ENCODE results near the gene MAN2B2. TPM values are rescaled to one million over a fixed set of nuclear protein-coding genes. Genes with fewer than 3 reads are reported as not detected.

Gene MAN2B2
- total RNA-seq, 3 donors from 2014 or later: 18.7 to 49.8 (median 19.6) TPM

- no peaks in the 10 kb centered on the region for H3K36me3 ChIP-seq
- H3K27me3 ChIP-seq: no peaks in the 10 kb centered on the region
- H3K4me3 ChIP-seq: no peak overlapping the region
- intact Hi-C loops (cut with DNase I; ENCODE audit: low total_unique reads): no loop called here
- no peak overlapping the region for H3K27ac ChIP-seq
- H3K4me1 ChIP-seq: no peaks in the 10 kb centered on the region
- TF ChIP-seq, protein P1, sequence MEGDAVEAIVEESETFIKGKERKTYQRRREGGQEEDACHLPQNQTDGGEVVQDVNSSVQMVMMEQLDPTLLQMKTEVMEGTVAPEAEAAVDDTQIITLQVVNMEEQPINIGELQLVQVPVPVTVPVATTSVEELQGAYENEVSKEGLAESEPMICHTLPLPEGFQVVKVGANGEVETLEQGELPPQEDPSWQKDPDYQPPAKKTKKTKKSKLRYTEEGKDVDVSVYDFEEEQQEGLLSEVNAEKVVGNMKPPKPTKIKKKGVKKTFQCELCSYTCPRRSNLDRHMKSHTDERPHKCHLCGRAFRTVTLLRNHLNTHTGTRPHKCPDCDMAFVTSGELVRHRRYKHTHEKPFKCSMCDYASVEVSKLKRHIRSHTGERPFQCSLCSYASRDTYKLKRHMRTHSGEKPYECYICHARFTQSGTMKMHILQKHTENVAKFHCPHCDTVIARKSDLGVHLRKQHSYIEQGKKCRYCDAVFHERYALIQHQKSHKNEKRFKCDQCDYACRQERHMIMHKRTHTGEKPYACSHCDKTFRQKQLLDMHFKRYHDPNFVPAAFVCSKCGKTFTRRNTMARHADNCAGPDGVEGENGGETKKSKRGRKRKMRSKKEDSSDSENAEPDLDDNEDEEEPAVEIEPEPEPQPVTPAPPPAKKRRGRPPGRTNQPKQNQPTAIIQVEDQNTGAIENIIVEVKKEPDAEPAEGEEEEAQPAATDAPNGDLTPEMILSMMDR (IDR thresholded peaks at IDR 0.05): no peak
- TF ChIP-seq POLR2AphosphoS5 (IDR thresholded peaks at IDR 0.05) (no peak), POLR2A (IDR thresholded peaks at IDR 0.05) (no peak)
- DNase-seq (ENCODE audit: low spot score in 2 of 2): no peak
- H3K9me3 ChIP-seq: no peaks in the 10 kb centered on the region
Observed at GRCh38 chr4:6592804-6593563, 18.0 kb downstream of the MAN2B2 start.

DNA sequence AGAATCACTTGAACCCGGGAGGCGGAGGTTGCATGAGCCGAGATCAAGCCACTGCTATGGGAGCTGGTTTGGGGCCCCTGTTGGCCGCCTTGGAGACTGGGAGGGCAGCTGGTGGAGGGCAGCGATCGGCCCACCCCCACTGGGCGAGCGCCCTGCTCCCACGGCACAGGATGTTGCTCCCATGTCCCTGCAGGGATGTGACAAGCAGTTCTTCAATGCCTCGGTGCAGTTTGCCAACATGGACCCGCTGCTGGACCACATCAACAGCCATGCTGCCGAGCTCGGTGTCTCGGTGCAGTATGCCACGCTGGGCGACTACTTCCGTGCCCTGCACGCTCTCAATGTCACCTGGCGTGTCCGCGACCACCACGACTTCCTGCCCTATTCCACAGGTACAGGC is 19.4 kb downstream of the MAN2B2 start:
- H3K36me3 ChIP-seq: no peaks in the 10 kb centered on the region
- TF ChIP-seq POLR2AphosphoS5 (IDR thresholded peaks at IDR 0.05) (no peak), POLR2A (IDR thresholded peaks at IDR 0.05) (no peak)
- TF ChIP-seq, protein P1 (IDR thresholded peaks at IDR 0.05): no peak

DNA sequence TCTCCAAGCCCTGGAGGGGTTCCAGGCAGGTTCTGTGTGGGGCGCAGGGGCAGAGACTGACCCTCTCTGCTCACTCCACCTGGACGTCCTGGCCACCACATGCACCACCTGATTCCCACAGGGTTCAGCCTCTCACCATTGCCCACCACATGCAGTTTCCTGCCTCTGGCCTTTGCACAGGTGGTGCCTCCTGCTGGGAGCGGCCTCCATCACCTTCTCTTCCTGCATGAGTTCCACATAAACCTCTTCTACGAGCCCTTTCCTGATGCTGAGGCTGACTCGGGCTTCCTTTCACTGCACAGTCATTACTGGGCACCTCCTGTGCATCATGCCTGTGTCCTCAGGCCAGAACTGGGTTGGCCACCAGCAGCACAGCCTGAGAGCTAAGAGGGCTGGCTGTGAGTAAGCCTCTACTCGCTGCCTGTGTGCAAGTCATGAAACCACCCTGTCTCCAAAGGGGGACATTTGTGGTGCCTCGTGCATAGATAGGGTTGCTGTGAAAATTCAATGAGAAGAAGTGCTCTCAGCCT is 19.9 kb downstream of the MAN2B2 start:
- no peaks in the 10 kb centered on the region for H3K4me1 ChIP-seq
- H3K4me3 ChIP-seq: no peak overlapping the region
- H3K36me3 ChIP-seq: no peaks in the 10 kb centered on the region
- H3K9me3 ChIP-seq: no peaks in the 10 kb centered on the region
- TF ChIP-seq, protein P1 (IDR thresholded peaks at IDR 0.05): no peak
- TF ChIP-seq POLR2AphosphoS5 (IDR thresholded peaks at IDR 0.05): no peak
- TF ChIP-seq POLR2A (IDR thresholded peaks at IDR 0.05): no peak
- intact Hi-C loops (cut with DNase I; ENCODE audit: low total_unique reads): no loop called here
- DNase-seq (ENCODE audit: low spot score in 2 of 2): no peak
- no peak overlapping the region for H3K27ac ChIP-seq
- no peaks in the 10 kb centered on the region for H3K27me3 ChIP-seq

More for the DNA sequence above, 19.4 kb downstream of the MAN2B2 start:
- DNase-seq (ENCODE audit: low spot score in 2 of 2): no peak
- no peak overlapping the region for H3K27ac ChIP-seq
- no peaks in the 10 kb centered on the region for H3K27me3 ChIP-seq
- H3K4me3 ChIP-seq: no peak overlapping the region
- H3K9me3 ChIP-seq: no peaks in the 10 kb centered on the region
- intact Hi-C loops (cut with DNase I; ENCODE audit: low total_unique reads): no loop called here
- H3K4me1 ChIP-seq: no peaks in the 10 kb centered on the region

DNA sequence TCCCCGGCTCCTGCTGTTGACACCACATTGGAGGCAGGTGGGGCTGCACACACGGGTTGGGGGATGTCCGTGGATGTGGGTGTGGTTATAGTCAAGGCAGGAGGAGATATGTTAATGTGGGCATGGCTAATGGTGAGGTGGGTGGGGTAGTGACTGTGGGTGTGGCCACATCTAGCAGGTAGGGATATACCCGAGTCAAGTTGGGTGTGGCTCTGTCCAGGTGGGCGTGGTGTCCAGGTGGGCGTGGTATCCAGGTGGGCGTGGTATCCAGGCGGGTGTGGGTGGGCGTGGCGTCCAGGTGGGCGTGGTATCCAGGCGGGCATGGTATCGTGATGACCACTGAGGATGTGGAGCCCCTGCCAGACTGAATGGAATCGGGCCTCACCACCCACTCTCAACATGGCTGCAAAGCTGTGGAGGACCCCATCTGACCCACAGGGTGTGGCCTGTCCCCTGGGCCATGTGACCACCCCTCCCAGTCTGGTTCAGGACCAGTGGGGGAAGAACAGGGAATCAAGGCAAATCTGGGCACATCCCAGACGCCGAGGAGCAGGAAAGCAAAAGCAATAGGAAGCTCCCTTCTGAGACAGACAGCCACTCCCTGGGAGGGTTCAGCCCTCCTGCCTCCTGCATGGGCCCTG is 21.0 kb downstream of the MAN2B2 start:
- TF ChIP-seq, protein P1 (IDR thresholded peaks at IDR 0.05): no peak
- TF ChIP-seq POLR2A (IDR thresholded peaks at IDR 0.05) (no peak), POLR2AphosphoS5 (IDR thresholded peaks at IDR 0.05) (no peak)
- intact Hi-C loops (cut with DNase I; ENCODE audit: low total_unique reads): no loop called here
- no peak overlapping the region for H3K4me3 ChIP-seq
- H3K27me3 ChIP-seq: no peaks in the 10 kb centered on the region
- DNase-seq (ENCODE audit: low spot score in 2 of 2): no peak
- H3K27ac ChIP-seq: no peak overlapping the region
- H3K36me3 ChIP-seq: no peaks in the 10 kb centered on the region
- no peaks in the 10 kb centered on the region for H3K4me1 ChIP-seq
- H3K9me3 ChIP-seq: no peaks in the 10 kb centered on the region

- H3K36me3 ChIP-seq: no peaks in the 10 kb centered on the region
- H3K9me3 ChIP-seq: peaks cover 0 to 3% of the 10 kb centered on the region in 2 donors
- no peaks in the 10 kb centered on the region for H3K4me1 ChIP-seq
- no peak for DNase-seq (ENCODE audit: low spot score in 2 of 2)
- H3K27me3 ChIP-seq: no peaks in the 10 kb centered on the region
- H3K27ac ChIP-seq: no peak overlapping the region
- H3K4me3 ChIP-seq: no peak overlapping the region
- TF ChIP-seq, protein P1 (IDR thresholded peaks at IDR 0.05): no peak
- TF ChIP-seq POLR2AphosphoS5 (IDR thresholded peaks at IDR 0.05): no peak
- no peak for TF ChIP-seq POLR2A (IDR thresholded peaks at IDR 0.05)
- intact Hi-C loops (cut with DNase I; ENCODE audit: low total_unique reads): no loop called here
Observed at GRCh38 chr4:6596948-6597347, 22.0 kb downstream of the MAN2B2 start.

Data from breast epithelium (tissue), 4 donors.